Peyer's patch (tissue), 4 donors: Measurements from ENCODE around the gene APBB3. TPM values are rescaled to one million over a fixed set of nuclear protein-coding genes. Genes with fewer than 3 reads are reported as not detected.

Experiments used
- DNase-seq, 3 donors: peaks; one replicate each; pipeline ENCODE4 v3.0.0-alpha.2; 2017 to 2019
- H3K27ac ChIP-seq, 4 donors: fragments of 200-600 bp; sonication (generic); one replicate each; pipeline ENCODE4 v1.5.1; 2016 to 2019
- H3K27me3 ChIP-seq, 2 donors: fragments of 200-600 bp; sonication (generic); one replicate each; pipeline ENCODE4 v1.5.1; 2019
- H3K36me3 ChIP-seq, 3 donors: fragments of 200-600 bp; sonication (generic); one replicate each; pipeline ENCODE4 v1.5.1; 2016 to 2019
- H3K4me1 ChIP-seq, 4 donors: fragments of 200-600 bp; sonication (generic); one replicate each; pipeline ENCODE4 v1.5.1; 2016 to 2019
- H3K4me3 ChIP-seq, 4 donors: fragments of 200-600 bp; sonication (generic); 1 replicate in 3 of 4; 2 replicates in 1 of 4; pipeline ENCODE4 v1.5.1; 2016 to 2019; ENCODE audit warnings: mild to moderate bottlenecking in 1 of 4
- H3K9me3 ChIP-seq, 4 donors: fragments of 200-600 bp; sonication (generic); one replicate each; pipeline ENCODE4 v1.5.1; 2016 to 2019; ENCODE audit warnings: mild to moderate bottlenecking in 1 of 4
- CTCF ChIP-seq, 6 experiments: fragments of 450-650 bp in 4 of 6; fragments of 200-600 bp in 2 of 6; sonication (generic) in 1 of 6; IDR thresholded peaks; one replicate each; pipeline ENCODE4 v1.5.1; 2017 to 2019; ENCODE audit warnings: antibody characterized with exemption in 6 of 6, mild to moderate bottlenecking in 3 of 6, moderate library complexity in 1 of 6
- POLR2A ChIP-seq, 2 donors: fragments of 450-650 bp; IDR thresholded peaks; one replicate each; pipeline ENCODE4 v1.5.1; 2017; ENCODE audit warnings: antibody characterized with exemption in 2 of 2, mild to moderate bottlenecking in 2 of 2, moderate library complexity in 2 of 2
- small RNA-seq, 2 donors: library from RNA; depleted of rRNA; stranded (forward); fragments of <200 nt; gene quantifications; one replicate each; pipeline ENCODE3, GENCODE V24; 2016
- total RNA-seq, 4 donors: library from RNA; depleted of rRNA; stranded (reverse); fragments of >200 nt; gene quantifications; one replicate each; pipeline ENCODE4 v1.1.0, GENCODE V29; 2016

APBB3 gene
- total RNA-seq, 4 donors from 2014 or later: 21.7 to 78.5 (median 62.4) TPM

GRCh38 chr5:140542972-140543371 lies 21.4 kb downstream of the APBB3 start:
- TF ChIP-seq POLR2A (IDR thresholded peaks at IDR 0.05) (peak in 1 of 2 donors; percentile 10), CTCF (IDR thresholded peaks at IDR 0.05) (no peak)
- peak in 1 of 3 donors; percentile 49 for DNase-seq
- H3K27me3 ChIP-seq: no peaks in the 10 kb centered on the region
- peaks cover 0 to 18% (median 0%) of the 10 kb centered on the region in 4 donors for H3K4me1 ChIP-seq
- H3K4me3 ChIP-seq: no peak overlapping the region
- peaks cover 0 to 45% (median 0%) of the 10 kb centered on the region in 3 donors for H3K36me3 ChIP-seq
- peak overlapping the region in 3 of 4 donors; percentile 30 to 81 (median 81) for H3K27ac ChIP-seq
- H3K9me3 ChIP-seq: no peaks in the 10 kb centered on the region

DNA sequence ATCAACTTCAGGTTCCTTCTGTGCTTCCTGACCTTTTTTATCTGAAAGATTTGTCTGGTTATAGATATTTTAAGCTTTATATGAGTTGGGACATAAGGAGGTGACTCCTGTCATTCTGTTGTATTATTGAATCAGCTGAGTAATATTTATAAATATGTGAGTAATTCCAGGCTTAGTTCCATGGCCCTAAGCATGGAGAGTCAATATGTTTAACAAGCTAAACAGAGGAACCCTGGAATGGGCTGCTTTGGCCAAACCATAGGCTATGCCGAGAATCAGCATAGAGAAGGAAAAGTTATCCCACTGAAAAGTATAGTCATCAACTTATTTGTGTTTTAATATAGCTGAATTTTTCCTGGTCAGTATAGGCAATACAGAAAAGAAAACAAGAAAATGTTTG lies 24.2 kb downstream of the APBB3 start:
- TF ChIP-seq CTCF (IDR thresholded peaks at IDR 0.05) (no peak), POLR2A (IDR thresholded peaks at IDR 0.05) (no peak)
- H3K9me3 ChIP-seq: no peaks in the 10 kb centered on the region
- H3K27me3 ChIP-seq: no peaks in the 10 kb centered on the region
- H3K27ac ChIP-seq: no peak overlapping the region
- no peak for DNase-seq
- H3K36me3 ChIP-seq: peaks cover 0 to 65% (median 3%) of the 10 kb centered on the region in 3 donors
- no peak overlapping the region for H3K4me3 ChIP-seq
- no peaks in the 10 kb centered on the region for H3K4me1 ChIP-seq

- no peak overlapping the region for H3K27ac ChIP-seq
- no peaks in the 10 kb centered on the region for H3K27me3 ChIP-seq
- no peak for DNase-seq
- peaks cover 0 to 56% (median 0%) of the 10 kb centered on the region in 3 donors for H3K36me3 ChIP-seq
- no peaks in the 10 kb centered on the region for H3K4me1 ChIP-seq
- TF ChIP-seq CTCF (IDR thresholded peaks at IDR 0.05): no peak
- TF ChIP-seq POLR2A (IDR thresholded peaks at IDR 0.05): no peak
- no peaks in the 10 kb centered on the region for H3K9me3 ChIP-seq
- H3K4me3 ChIP-seq: no peak overlapping the region
Measured at GRCh38 chr5:140524003-140524402, 40.4 kb downstream of the APBB3 start.

DNA sequence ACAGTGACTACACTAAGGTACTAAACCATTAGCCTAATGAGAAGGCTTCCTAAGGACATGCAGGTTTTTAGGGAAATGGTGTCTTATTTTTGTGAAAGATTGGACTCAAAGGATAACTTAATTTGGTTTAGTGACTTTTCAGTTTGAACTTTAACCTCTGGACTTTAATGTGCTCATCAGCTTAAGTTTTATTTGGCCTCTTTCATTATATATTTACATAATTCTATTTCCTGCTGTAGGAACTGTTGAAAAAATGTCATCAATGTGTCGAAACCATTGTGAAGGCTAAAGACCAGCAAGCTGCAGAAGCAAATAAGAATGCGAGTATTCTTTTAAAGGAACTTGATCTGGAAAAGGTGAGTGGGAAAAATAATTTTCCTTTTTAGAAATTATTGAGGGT lies 51.3 kb downstream of the APBB3 start:
- H3K4me3 ChIP-seq: no peak overlapping the region
- no peak overlapping the region for H3K27ac ChIP-seq
- DNase-seq: no peak
- peaks cover 0 to 71% (median 0%) of the 10 kb centered on the region in 3 donors for H3K36me3 ChIP-seq
- H3K27me3 ChIP-seq: no peaks in the 10 kb centered on the region
- TF ChIP-seq POLR2A (IDR thresholded peaks at IDR 0.05) (no peak), CTCF (IDR thresholded peaks at IDR 0.05) (no peak)
- H3K4me1 ChIP-seq: no peaks in the 10 kb centered on the region
- no peaks in the 10 kb centered on the region for H3K9me3 ChIP-seq

DNA sequence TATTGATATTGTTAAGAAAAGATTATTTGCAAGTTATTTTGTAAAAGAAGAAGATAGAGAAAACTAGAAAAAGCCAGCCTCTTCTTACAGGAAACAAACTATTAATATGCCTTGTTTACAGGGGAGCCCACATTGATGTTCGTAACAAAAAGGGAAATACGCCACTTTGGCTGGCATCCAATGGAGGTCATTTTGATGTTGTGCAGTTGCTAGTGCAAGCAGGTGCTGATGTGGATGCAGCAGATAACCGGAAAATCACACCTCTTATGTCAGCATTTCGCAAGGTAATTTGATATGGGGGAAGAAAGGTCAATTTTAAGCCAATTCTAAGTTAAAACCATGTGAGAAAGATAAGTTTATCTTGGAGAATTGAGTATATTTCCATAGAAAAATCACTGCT lies 54.5 kb downstream of the APBB3 start:
- Histone ChIP-seq H3K27me3 (no peaks in the 10 kb centered on the region), H3K4me3 (no peak overlapping the region), H3K9me3 (no peaks in the 10 kb centered on the region), H3K36me3 (peaks cover 0 to 94% (median 0%) of the 10 kb centered on the region in 3 donors), H3K27ac (no peak overlapping the region), H3K4me1 (no peaks in the 10 kb centered on the region)
- no peak for TF ChIP-seq CTCF (IDR thresholded peaks at IDR 0.05)
- TF ChIP-seq POLR2A (IDR thresholded peaks at IDR 0.05): no peak
- DNase-seq: no peak

Small RNA genes within 50 kb of the gene (small RNA-seq; reads per million reads assigned to genes)
- 0 reads per million in 2 donors for gene RF00279
- 0 reads per million in 2 donors for gene RF00443

Other genes with a start within 250 kb of the APBB3 start
- gene HBEGF, start 218.0 kb downstream of the APBB3 start, total RNA-seq: 10 to 100 TPM in 2 of 4 donors, 1 to 10 TPM in 2; 4.1 to 41.0 (median 10.1) TPM
- gene SLC4A9, start 204.4 kb downstream of the APBB3 start, total RNA-seq: 1 to 10 TPM in 1 of 4 donors, under 1 TPM in 2, not detected in 1; 0.38 to 2.5 (median 0.40) TPM
- gene ANKHD1, start 162.8 kb downstream of the APBB3 start, total RNA-seq: 100 to 1,000 TPM; 141 to 236 (median 211) TPM
- 10 to 100 TPM in 3 of 4 donors, not detected in 1; 32.4 to 46.1 (median 32.9) TPM for gene EIF4EBP3, start 16.9 kb downstream of the APBB3 start, total RNA-seq
- gene SRA1, start 7.1 kb downstream of the APBB3 start, total RNA-seq: 10 to 100 TPM; 19.8 to 38.6 (median 27.5) TPM
- 10 to 100 TPM; 41.9 to 51.3 (median 49.9) TPM for gene SLC35A4, start 230 bp upstream of the APBB3 start, total RNA-seq
- 10 to 100 TPM in 2 of 4 donors, 1 to 10 TPM in 2; 3.3 to 16.0 (median 7.4) TPM for gene CD14, start 68.6 kb upstream of the APBB3 start, total RNA-seq
- gene TMCO6, start 74.9 kb upstream of the APBB3 start, total RNA-seq: 10 to 100 TPM; 21.9 to 90.9 (median 42.2) TPM
- 10 to 100 TPM; 51.2 to 90.2 (median 69.6) TPM for gene NDUFA2, start 83.0 kb upstream of the APBB3 start, total RNA-seq
- gene IK, start 83.2 kb upstream of the APBB3 start, total RNA-seq: 100 to 1,000 TPM in 1 of 4 donors, 10 to 100 TPM in 3; 40.5 to 167 (median 82.8) TPM
- 10 to 100 TPM; 31.3 to 66.8 (median 39.7) TPM for gene WDR55, start 100.3 kb upstream of the APBB3 start, total RNA-seq
- gene DND1, start 109.0 kb upstream of the APBB3 start, total RNA-seq: 1 to 10 TPM in 3 of 4 donors, not detected in 1; 3.7 to 5.0 (median 3.8) TPM
- 10 to 100 TPM; 24.3 to 55.3 (median 46.1) TPM for gene HARS1, start 126.8 kb upstream of the APBB3 start, total RNA-seq
- 10 to 100 TPM; 21.5 to 49.6 (median 42.4) TPM for gene HARS2, start 126.9 kb upstream of the APBB3 start, total RNA-seq
- 10 to 100 TPM; 17.3 to 21.7 (median 21.1) TPM for gene ZMAT2, start 135.8 kb upstream of the APBB3 start, total RNA-seq
- gene PCDHA1, start 221.5 kb upstream of the APBB3 start, total RNA-seq: not detected
- not detected for gene PCDHA2, start 230.3 kb upstream of the APBB3 start, total RNA-seq
- under 1 TPM in 1 of 4 donors, not detected in 3; 0.27 TPM for gene PCDHA3, start 236.5 kb upstream of the APBB3 start, total RNA-seq
- 1 to 10 TPM in 1 of 4 donors, under 1 TPM in 1, not detected in 2; 0.54 to 2.6 TPM for gene PCDHA4, start 242.5 kb upstream of the APBB3 start, total RNA-seq